CD4-positive, alpha-beta T cell treated with Interleukin-15 for 4 hours (primary cell): ENCODE data around the gene C5AR2.
"Not testable (repeated sequence)": the region's sequence is repeated elsewhere in the genome, so short reads cannot be mapped to it uniquely, and the experiment has no call there.

Experiments
- DNase-seq: peaks from one replicate; pipeline ENCODE4 v3.0.0-alpha.2; 2020; ENCODE audit warnings: low spot score

The C5AR2 gene

GRCh38 chr19:47363758-47364531 lies 32.0 kb downstream of the C5AR2 start:
- no peak for DNase-seq

DNA sequence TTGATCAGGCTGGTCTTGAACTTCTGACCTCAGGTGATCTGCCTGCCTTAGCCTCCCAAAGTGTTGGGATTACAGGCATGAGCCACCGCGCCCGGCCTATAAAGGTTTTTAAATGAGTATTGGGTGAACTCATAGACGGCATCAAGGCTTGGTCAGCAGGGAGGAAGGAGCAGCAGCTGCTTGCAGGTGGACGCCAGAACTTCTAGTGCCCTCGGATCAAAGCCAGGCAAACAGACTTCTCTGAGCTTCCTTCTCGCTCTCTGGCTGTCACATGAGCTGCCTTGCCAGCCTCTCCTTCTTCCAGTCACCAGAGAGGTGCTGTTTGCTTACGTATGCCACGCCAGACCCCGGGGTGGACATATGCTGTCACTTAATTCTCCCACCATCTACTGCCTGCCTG lies 33.5 kb downstream of the C5AR2 start:
- DNase-seq = not testable (repeated sequence)

DNA sequence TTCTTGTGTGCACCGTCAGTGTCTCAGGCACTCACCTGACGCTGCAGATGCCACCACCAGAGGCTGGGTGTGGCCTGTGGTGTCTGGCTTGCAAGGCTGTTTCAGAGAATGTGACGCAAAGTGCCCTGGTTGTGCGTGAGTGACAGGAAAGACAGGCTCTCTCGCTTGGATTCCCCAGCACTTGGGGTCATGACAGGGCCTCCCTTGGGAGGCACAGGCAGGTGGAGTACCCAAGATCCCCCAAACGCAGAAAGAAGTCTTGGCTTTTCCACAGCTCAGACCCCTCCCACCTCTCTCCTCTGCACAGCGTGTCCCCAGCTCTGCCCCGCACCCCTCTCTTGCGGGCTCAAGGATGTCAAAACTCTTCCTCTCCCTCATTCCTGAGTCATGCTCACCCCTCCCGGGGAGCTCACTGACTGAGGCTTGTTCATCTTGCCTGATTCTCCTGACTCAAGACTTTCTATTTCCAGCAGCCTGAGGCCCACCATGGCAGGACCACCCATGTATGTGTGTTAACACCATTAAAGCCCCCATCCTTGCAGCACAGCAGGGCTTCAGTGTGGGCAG lies 38.2 kb downstream of the C5AR2 start:
- no peak for DNase-seq

DNA sequence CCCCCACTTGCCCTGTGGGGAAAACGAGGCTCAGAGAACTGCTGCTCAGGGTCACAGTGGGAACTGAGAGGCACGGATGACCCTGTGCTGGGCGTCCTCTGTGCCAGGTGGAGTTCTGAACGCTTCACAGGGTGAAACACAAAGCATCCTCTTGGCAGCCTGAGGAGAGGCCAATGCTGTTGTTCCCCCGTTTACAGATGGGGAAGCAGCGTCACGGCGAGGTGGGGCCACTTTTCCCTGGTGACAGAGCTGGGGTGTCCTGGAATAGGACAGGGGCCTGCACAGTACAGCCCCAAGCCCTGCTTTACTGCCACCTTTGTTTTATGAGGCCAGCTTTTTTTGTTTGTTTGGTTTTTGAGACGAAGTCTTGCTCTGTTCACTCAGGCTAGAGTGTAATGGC lies 39.3 kb downstream of the C5AR2 start:
- no peak for DNase-seq

- no peak for DNase-seq
Observed at GRCh38 chr19:47372603-47373002, 40.6 kb downstream of the C5AR2 start.

DNA sequence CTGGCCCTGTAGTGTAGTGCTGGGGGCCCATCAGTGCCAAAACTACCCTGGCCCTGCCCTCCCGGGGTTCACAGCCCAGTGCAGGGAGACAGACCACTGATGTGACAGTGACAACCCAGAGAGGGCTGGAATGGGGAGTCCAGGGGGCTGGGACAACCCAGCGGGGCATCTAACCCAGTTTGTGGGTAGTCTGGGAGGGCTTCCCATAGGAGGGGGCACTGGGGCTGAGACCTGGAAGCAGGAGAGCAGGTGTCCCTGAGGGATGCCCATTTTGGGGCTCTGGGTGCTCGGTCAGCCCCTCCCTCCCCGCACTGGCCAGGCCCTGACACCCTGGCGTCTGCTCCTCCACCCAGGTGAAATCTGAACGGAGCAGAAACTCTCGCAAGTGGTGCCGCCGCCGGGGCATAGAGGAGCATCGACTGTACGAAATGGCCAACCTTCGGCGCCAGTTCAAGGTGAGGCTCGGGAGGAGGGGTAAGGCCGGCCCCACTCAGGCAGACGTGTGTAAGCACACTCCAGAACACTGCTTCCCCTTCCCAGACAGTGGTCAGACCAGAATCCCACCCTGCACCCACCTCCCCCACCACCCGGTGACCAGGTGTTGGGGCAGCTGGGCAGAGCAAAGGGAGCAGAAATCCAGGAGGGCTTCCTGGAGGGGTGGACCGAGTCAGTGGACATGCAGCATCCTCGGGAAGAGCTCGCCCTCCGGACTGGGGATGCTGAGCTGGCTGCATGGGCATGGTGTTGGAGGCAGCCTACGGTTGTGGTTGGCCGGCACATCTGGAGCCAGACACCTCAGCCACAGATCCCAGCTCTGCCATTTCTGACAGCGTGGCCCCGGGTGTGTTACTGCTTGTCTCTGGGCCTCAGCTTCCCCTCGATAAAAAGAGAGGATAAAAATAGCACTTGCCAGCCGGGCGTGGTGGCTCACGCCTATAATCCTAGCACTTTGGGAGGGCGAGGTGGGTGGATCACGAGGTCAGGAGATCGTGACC lies 41.6 kb downstream of the C5AR2 start:
- no peak for DNase-seq

DNA sequence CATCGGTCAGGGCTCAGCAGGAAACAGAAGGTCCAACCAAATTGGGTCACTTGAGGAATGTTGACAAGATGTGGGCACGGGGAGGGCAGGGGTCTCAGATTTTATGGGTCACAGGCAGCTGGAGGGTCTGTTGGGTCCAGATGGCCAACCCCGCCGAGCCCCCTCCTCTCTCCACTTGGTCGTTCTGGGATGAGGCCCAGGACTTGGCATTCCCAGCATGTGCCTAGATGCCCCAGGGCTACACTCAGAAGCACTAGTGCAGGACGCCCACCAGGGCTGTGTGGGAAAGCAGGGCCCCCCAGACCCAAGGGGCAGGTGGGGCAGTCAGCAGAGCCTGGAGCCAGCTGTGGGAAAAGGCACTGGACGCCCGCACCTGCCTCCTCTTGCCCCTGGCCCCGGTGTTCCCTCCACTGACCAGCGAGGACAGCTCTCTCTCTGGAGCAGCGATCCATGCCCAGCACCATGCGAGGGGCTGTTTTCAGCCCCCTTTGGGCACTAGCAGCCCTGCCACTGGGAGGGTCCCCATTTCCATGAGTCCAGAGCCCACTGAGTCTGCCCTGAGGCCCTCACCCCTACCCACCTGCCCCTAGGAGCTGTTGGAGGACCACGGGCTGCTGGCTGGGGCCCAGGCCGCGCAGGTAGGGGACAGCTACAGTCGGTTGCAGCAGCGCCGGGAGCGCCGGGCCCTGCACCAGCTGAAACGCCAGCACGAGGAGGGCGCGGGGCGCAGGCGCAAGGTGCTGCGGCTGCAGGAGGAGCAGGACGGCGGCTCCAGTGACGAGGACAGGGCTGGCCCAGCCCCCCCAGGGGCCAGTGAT lies 43.1 kb downstream of the C5AR2 start:
- DNase-seq = no peak

- DNase-seq = no peak
Observed at GRCh38 chr19:47375694-47376588, 44.0 kb downstream of the C5AR2 start.

DNA sequence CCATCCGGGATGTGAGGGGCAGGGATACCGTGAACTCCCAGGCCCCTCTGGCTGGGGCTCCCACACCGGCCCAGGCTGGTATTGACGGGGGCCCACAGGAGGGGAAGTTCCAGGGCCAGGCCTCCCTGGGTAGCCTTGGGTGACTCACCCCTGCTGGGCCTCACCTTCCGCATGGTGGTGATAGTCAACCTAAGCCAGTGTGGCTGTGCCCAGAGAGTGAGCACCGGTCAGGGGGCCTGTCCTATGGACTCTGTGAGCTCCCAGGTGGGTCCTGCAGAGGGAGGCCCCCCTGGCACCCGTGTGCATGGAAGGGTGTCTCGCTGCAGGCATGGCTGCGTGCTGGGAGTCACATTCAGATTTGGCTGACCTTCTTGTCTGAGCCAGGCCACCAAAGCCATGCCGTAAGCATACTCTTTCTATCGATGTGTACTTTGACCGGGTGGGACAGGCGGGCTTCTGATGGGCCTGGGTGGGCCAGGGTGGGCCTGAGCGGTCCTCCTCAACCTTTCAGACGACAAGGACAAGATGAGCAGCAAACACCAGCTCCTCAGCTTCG lies 44.7 kb downstream of the C5AR2 start:
- DNase-seq = no peak

- DNase-seq = no peak
Observed at GRCh38 chr19:47377208-47377701, 45.3 kb downstream of the C5AR2 start.

GRCh38 chr19:47377801-47378200 lies 45.8 kb downstream of the C5AR2 start:
- DNase-seq = no peak

- no peak for DNase-seq
Observed at GRCh38 chr19:47378246-47378645, 46.3 kb downstream of the C5AR2 start.

GRCh38 chr19:47379381-47379938 lies 47.5 kb downstream of the C5AR2 start:
- no peak for DNase-seq

- DNase-seq = no peak
Observed at GRCh38 chr19:47380559-47380958, 48.6 kb downstream of the C5AR2 start.

DNA sequence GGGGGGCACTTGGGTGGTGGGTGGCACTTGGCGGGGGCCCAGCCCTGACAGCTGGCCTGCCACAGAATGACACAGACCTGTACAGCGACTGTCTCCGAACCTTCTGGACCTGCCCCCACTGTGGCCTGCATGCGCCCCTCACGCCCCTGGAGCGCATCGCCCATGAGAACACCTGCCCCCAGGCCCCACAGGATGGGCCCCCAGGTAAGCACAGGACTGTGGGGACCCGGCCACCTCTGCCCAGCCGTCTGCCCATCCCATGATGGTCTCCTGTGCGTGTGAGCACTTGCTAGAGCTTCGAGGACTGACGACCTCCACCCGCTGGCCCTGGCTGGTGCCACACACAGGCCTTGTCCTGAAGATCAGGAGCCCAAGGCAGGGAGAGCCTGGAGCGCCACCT lies 49.1 kb downstream of the C5AR2 start:
- DNase-seq = no peak

GRCh38 chr19:47381653-47382279 lies 49.8 kb downstream of the C5AR2 start:
- DNase-seq = peak; percentile 19

GRCh38 chr19:47383890-47384289 lies 51.9 kb downstream of the C5AR2 start:
- DNase-seq = not testable (repeated sequence)

- not testable (repeated sequence) for DNase-seq
Observed at GRCh38 chr19:47384533-47384932, 52.6 kb downstream of the C5AR2 start.

GRCh38 chr19:47386582-47386981 lies 54.6 kb downstream of the C5AR2 start:
- not testable (repeated sequence) for DNase-seq
